ENCODE data around the gene ERP29. TPM values are rescaled to one million over a fixed set of nuclear protein-coding genes. Genes with fewer than 3 reads are reported as not detected.

ERP29 gene
- total and polyA plus RNA-seq, 2 of the 13 experiments (the other 11 are each of a cell fraction or from before 2014, with no cell fraction given) = 111 to 147 TPM

- no peak for TF ChIP-seq PCBP2 (optimal IDR thresholded peaks at IDR 0.05; ENCODE audit: low read depth, low read length, poor library complexity, severe bottlenecking)
- TF ChIP-seq ZBTB37 (CRISPR knock-in tag; IDR thresholded peaks at IDR 0.05) = no peak
- TF ChIP-seq CBX2 (IDR thresholded peaks at IDR 0.05; ENCODE audit: low read depth, low read length) = no peak
- no peak for TF ChIP-seq CBX2 (CRISPR knock-in tag; IDR thresholded peaks at IDR 0.05; ENCODE audit: low read depth)
- no peak for TF ChIP-seq ZNF318 (CRISPR knock-in tag; IDR thresholded peaks at IDR 0.05)
- TF ChIP-seq TERF1 (CRISPR knock-in tag; IDR thresholded peaks at IDR 0.05) = no peak
- TF ChIP-seq SSRP1 (CRISPR knock-in tag; IDR thresholded peaks at IDR 0.05) = no peak
- no peak; the same call in 1 of the 2 replicates for TF ChIP-seq FOSL1 (CRISPR knock-in tag; IDR thresholded peaks at IDR 0.05; ENCODE audit: borderline replicate concordance)
- TF ChIP-seq KLF12 (CRISPR knock-in tag; IDR thresholded peaks at IDR 0.05; ENCODE audit: borderline replicate concordance) = peak; percentile 62
- peak; percentile 87 for TF ChIP-seq POLR2G (IDR thresholded peaks at IDR 0.05; ENCODE audit: low read depth, low read length)
- 0 out of 2 replicates have a peak, but pooled peaks have one; percentile 29 for TF ChIP-seq ZNF205 (CRISPR knock-in tag; IDR thresholded peaks at IDR 0.05)
- peak; percentile 82 for TF ChIP-seq HOXA9 (CRISPR knock-in tag; IDR thresholded peaks at IDR 0.05; ENCODE audit: borderline replicate concordance)
- TF ChIP-seq SMARCE1 (IDR thresholded peaks at IDR 0.05; ENCODE audit: borderline replicate concordance) = no peak
- no peak for TF ChIP-seq PAF1 (CRISPR knock-in tag; IDR thresholded peaks at IDR 0.05)
- peak; percentile 24 for TF ChIP-seq FOSL2 (CRISPR knock-in tag; IDR thresholded peaks at IDR 0.05)
- peak; percentile 11; the same call in 1 of the 2 replicates for TF ChIP-seq ZNF619 (CRISPR knock-in tag; IDR thresholded peaks at IDR 0.05)
Measured at GRCh38 chr12:112012775-112013600, at the start of gene ERP29, which contains the start of gene TMEM116 (continued).
